GM21717 (cell line): Measurements from ENCODE around the gene PEX5.
A peak's percentile ranks its signal among the peaks of the same experiment; 100 is the strongest.

Source experiments
- ATAC-seq: cut with Tn5 transposase; IDR thresholded peaks from one replicate; pipeline ENCODE4 v1.9.1; 2021; ENCODE audit warnings: mild to moderate bottlenecking, moderate library complexity; ENCODE audit not compliant: unreplicated experiment

The PEX5 gene

GRCh38 chr12:7189398-7190267, at the start of gene PEX5:
TSS of gene PEX5 (plus strand) at chr12:7189686. CDS start at chr12:7190378, 692 bp downstream.
- ATAC-seq: peak; percentile 96

GRCh38 chr12:7141351-7142005, 48.0 kb upstream of the PEX5 start:
- ATAC-seq: no peak

- ATAC-seq: no peak
These were observed 47.3 kb upstream of the PEX5 start for GRCh38 chr12:7142056-7142644.

GRCh38 chr12:7142809-7143465, 46.5 kb upstream of the PEX5 start:
- no peak for ATAC-seq

GRCh38 chr12:7143564-7143963, 45.9 kb upstream of the PEX5 start:
- no peak for ATAC-seq

GRCh38 chr12:7144414-7145120, 44.9 kb upstream of the PEX5 start:
- no peak for ATAC-seq

GRCh38 chr12:7145671-7146070, 43.8 kb upstream of the PEX5 start:
- no peak for ATAC-seq

GRCh38 chr12:7146228-7146627, 43.3 kb upstream of the PEX5 start:
- no peak for ATAC-seq

GRCh38 chr12:7146906-7147305, 42.6 kb upstream of the PEX5 start:
- ATAC-seq: no peak

GRCh38 chr12:7150356-7150755, 39.1 kb upstream of the PEX5 start:
- no peak for ATAC-seq

GRCh38 chr12:7150841-7151240, 38.6 kb upstream of the PEX5 start:
- ATAC-seq: no peak

GRCh38 chr12:7151532-7151931, 38.0 kb upstream of the PEX5 start:
- no peak for ATAC-seq

- no peak for ATAC-seq
These were observed 36.7 kb upstream of the PEX5 start for GRCh38 chr12:7152818-7153217.

- ATAC-seq: no peak
These were observed 35.4 kb upstream of the PEX5 start for GRCh38 chr12:7154042-7154441.

- ATAC-seq: no peak
These were observed 34.5 kb upstream of the PEX5 start for GRCh38 chr12:7154901-7155470.

- no peak for ATAC-seq
These were observed 33.9 kb upstream of the PEX5 start for GRCh38 chr12:7155471-7156034.

GRCh38 chr12:7156259-7157197, 33.0 kb upstream of the PEX5 start:
- ATAC-seq: no peak

- no peak for ATAC-seq
These were observed 32.1 kb upstream of the PEX5 start for GRCh38 chr12:7157391-7157790.
